GM18867 (cell line): ENCODE results near the gene CEP63.

Source experiments
- ATAC-seq: cut with Tn5 transposase; IDR thresholded peaks from one replicate; pipeline ENCODE4 v1.9.1; 2021; ENCODE audit warnings: mild to moderate bottlenecking, moderate library complexity; ENCODE audit not compliant: unreplicated experiment

The CEP63 gene

GRCh38 chr3:134606033-134607025, 120.5 kb downstream of the CEP63 start:
- no peak for ATAC-seq

GRCh38 chr3:134607054-134608022, 121.5 kb downstream of the CEP63 start:
- no peak for ATAC-seq

GRCh38 chr3:134608023-134608770, 122.3 kb downstream of the CEP63 start:
- ATAC-seq: no peak

GRCh38 chr3:134608771-134609435, 123.0 kb downstream of the CEP63 start:
- ATAC-seq: no peak

GRCh38 chr3:134609821-134610431, 124.1 kb downstream of the CEP63 start:
- ATAC-seq: no peak

- no peak for ATAC-seq
Observed at GRCh38 chr3:134610432-134611385, 124.9 kb downstream of the CEP63 start.

- ATAC-seq: no peak
Observed at GRCh38 chr3:134611516-134611915, 125.7 kb downstream of the CEP63 start.

- no peak for ATAC-seq
Observed at GRCh38 chr3:134613006-134613520, 127.2 kb downstream of the CEP63 start.

GRCh38 chr3:134614955-134615354, 129.1 kb downstream of the CEP63 start:
- ATAC-seq: no peak

- no peak for ATAC-seq
Observed at GRCh38 chr3:134615743-134616142, 129.9 kb downstream of the CEP63 start.

GRCh38 chr3:134617608-134618477, 132.0 kb downstream of the CEP63 start:
- ATAC-seq: no peak

- ATAC-seq: no peak
Observed at GRCh38 chr3:134618478-134619300, 132.8 kb downstream of the CEP63 start.

GRCh38 chr3:134619301-134619615, 133.4 kb downstream of the CEP63 start:
- ATAC-seq: no peak

- ATAC-seq: no peak
Observed at GRCh38 chr3:134619884-134620445, 134.1 kb downstream of the CEP63 start.

- no peak for ATAC-seq
Observed at GRCh38 chr3:134620476-134621115, 134.7 kb downstream of the CEP63 start.

- ATAC-seq: peak; percentile 63
Observed at GRCh38 chr3:134621854-134622253, 136.0 kb downstream of the CEP63 start.
